Panc1 (cell line): ENCODE measurements around the gene SH3PXD2A.

Source experiments
- POLR2AphosphoS5 ChIP-seq: IDR thresholded peaks from 2 replicates; pipeline ENCODE4 v1.6.1; 2012; ENCODE audit warnings: mild to moderate bottlenecking, low read depth, low read length, moderate library complexity
- SIN3A ChIP-seq: IDR thresholded peaks from 2 replicates; pipeline ENCODE4 v1.6.1; 2012; ENCODE audit warnings: low read depth, mild to moderate bottlenecking, low read length, moderate library complexity, borderline replicate concordance; ENCODE audit not compliant: insufficient read depth
- TCF7L2 ChIP-seq: IDR thresholded peaks from 2 replicates; pipeline ENCODE4 v1.6.1; 2011; ENCODE audit warnings: mild to moderate bottlenecking, low read depth, low read length, inconsistent platforms
- TF ChIP-seq, protein P1 (sequence below): fragments of 450-650 bp; IDR thresholded peaks from 2 replicates; pipeline ENCODE4 v1.5.1; 2017; ENCODE audit warnings: mild to moderate bottlenecking
- TF ChIP-seq, protein P2 (sequence below), 2 experiments: IDR thresholded peaks; 2 replicates each; pipeline ENCODE4 v1.6.1; 2011 to 2012; ENCODE audit warnings: low read depth in 2 of 2, control low read depth in 1 of 2, low read length in 1 of 2, mild to moderate bottlenecking in 1 of 2, moderate library complexity in 1 of 2; ENCODE audit not compliant: insufficient read depth in 1 of 2

DNA sequence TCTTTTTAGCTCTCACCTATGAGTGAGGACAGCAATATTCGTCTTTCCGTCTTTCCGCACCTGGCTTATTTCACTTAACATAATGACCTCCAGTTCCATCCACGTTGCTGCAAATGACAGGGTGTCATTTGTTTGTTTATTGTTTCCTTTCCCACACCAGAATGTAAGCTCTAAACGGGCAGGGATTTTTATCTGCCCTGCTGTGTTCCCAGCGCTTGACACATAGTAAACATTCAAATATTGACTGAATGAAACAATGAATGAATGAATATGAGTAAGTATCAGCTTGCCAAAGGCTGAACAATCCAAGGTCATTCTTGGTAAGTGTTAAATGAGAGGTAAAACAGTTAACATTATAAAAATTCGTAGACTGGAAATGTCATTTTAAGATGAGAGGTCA lies 12.8 kb downstream of the SH3PXD2A start:
- TF ChIP-seq, protein P1, sequence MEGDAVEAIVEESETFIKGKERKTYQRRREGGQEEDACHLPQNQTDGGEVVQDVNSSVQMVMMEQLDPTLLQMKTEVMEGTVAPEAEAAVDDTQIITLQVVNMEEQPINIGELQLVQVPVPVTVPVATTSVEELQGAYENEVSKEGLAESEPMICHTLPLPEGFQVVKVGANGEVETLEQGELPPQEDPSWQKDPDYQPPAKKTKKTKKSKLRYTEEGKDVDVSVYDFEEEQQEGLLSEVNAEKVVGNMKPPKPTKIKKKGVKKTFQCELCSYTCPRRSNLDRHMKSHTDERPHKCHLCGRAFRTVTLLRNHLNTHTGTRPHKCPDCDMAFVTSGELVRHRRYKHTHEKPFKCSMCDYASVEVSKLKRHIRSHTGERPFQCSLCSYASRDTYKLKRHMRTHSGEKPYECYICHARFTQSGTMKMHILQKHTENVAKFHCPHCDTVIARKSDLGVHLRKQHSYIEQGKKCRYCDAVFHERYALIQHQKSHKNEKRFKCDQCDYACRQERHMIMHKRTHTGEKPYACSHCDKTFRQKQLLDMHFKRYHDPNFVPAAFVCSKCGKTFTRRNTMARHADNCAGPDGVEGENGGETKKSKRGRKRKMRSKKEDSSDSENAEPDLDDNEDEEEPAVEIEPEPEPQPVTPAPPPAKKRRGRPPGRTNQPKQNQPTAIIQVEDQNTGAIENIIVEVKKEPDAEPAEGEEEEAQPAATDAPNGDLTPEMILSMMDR, result no peak
- no peak for TF ChIP-seq POLR2AphosphoS5
- TF ChIP-seq, protein P2, sequence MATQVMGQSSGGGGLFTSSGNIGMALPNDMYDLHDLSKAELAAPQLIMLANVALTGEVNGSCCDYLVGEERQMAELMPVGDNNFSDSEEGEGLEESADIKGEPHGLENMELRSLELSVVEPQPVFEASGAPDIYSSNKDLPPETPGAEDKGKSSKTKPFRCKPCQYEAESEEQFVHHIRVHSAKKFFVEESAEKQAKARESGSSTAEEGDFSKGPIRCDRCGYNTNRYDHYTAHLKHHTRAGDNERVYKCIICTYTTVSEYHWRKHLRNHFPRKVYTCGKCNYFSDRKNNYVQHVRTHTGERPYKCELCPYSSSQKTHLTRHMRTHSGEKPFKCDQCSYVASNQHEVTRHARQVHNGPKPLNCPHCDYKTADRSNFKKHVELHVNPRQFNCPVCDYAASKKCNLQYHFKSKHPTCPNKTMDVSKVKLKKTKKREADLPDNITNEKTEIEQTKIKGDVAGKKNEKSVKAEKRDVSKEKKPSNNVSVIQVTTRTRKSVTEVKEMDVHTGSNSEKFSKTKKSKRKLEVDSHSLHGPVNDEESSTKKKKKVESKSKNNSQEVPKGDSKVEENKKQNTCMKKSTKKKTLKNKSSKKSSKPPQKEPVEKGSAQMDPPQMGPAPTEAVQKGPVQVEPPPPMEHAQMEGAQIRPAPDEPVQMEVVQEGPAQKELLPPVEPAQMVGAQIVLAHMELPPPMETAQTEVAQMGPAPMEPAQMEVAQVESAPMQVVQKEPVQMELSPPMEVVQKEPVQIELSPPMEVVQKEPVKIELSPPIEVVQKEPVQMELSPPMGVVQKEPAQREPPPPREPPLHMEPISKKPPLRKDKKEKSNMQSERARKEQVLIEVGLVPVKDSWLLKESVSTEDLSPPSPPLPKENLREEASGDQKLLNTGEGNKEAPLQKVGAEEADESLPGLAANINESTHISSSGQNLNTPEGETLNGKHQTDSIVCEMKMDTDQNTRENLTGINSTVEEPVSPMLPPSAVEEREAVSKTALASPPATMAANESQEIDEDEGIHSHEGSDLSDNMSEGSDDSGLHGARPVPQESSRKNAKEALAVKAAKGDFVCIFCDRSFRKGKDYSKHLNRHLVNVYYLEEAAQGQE (IDR thresholded peaks at IDR 0.05; ENCODE audit: insufficient read depth in 1 of 2, low read depth in 2 of 2, low read length in 1 of 2), result no peak
- no peak for TF ChIP-seq SIN3A
- TF ChIP-seq TCF7L2, result no peak
